AG04449 (cell line): ENCODE measurements around the gene ZNF496.

Experiments
- CTCF ChIA-PET: fragments of 350-600 bp; formaldehyde crosslinking; extraction: SDS; loops from one replicate; lab custom pipeline; 2021; ENCODE audit warnings: antibody characterized with exemption; lab: Yijun Ruan, JAX
- POLR2A ChIA-PET: fragments of 400-600, 350-600 bp; formaldehyde crosslinking; extraction: SDS; loops from one replicate; lab custom pipeline; 2020; ENCODE audit warnings: antibody characterized with exemption, inconsistent platforms; lab: Yijun Ruan, JAX
- DNase-seq: peaks from one replicate; pipeline ENCODE4 v3.0.0-alpha.2; 2010; ENCODE audit warnings: low read depth, low spot score
- H3K4me3 ChIP-seq: 2 replicates; pipeline ENCODE4 v1.5.1; 2011; ENCODE audit warnings: low read depth, mild to moderate bottlenecking, control low read depth, low read length
- TF ChIP-seq, protein P1 (sequence below): IDR thresholded peaks from one replicate; pipeline ENCODE4 v1.5.1; 2011; ENCODE audit warnings: mild to moderate bottlenecking, moderate library complexity, low read length, control low read depth, inconsistent platforms; ENCODE audit not compliant: insufficient read depth; ENCODE audit errors: missing control alignments

The ZNF496 gene

DNA sequence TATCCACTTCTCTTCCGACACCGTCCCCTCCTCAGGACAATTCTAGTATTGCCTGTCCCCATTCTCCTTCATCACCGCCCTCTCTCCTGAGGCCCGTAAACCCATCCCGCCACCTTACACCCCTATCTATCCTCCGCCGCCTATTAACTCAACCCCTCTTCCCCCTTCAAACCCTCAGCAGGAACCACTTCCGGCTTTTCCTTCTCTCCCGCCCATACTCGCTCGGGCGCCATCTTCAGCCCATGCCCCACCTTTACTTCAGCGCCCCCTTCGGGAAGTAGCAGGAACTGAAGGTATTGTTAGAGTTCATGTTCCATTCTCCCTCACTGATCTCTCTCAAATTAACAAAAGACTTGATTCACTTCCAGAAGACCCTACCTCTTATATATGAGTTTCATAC, 44.2 kb downstream of the ZNF496 start:
- ChIA-PET CTCF (no interaction called here), POLR2A (no interaction called here)
- TF ChIP-seq, protein P1, sequence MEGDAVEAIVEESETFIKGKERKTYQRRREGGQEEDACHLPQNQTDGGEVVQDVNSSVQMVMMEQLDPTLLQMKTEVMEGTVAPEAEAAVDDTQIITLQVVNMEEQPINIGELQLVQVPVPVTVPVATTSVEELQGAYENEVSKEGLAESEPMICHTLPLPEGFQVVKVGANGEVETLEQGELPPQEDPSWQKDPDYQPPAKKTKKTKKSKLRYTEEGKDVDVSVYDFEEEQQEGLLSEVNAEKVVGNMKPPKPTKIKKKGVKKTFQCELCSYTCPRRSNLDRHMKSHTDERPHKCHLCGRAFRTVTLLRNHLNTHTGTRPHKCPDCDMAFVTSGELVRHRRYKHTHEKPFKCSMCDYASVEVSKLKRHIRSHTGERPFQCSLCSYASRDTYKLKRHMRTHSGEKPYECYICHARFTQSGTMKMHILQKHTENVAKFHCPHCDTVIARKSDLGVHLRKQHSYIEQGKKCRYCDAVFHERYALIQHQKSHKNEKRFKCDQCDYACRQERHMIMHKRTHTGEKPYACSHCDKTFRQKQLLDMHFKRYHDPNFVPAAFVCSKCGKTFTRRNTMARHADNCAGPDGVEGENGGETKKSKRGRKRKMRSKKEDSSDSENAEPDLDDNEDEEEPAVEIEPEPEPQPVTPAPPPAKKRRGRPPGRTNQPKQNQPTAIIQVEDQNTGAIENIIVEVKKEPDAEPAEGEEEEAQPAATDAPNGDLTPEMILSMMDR, result no peak
- no peak overlapping the region for H3K4me3 ChIP-seq
- no peak for DNase-seq

DNA sequence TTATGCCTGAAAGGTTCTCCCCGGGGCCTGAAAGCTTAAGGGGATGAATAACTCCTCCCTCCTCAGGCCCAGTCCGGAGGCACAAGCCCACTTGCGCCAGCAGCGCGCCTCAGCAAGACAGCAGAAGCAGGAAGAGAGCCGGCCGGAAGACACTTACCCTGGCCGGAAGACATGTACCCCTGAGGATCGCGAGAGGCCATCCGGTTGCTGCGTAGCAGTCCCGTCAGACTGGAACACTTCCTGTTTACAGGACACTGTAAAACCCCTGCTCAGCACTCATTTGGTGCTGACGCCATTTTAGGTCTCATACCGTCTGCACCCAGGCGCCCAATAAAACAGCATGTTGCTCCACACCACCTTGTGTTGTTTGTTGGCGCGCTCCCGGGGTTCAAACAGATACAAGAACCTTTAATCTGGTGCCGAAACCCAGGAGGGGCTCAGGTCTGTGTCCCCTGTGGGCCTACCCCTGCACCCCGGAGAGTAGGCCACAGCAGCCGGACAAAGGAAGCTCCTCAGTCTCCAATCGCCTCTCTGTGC, 45.5 kb downstream of the ZNF496 start:
- ChIA-PET CTCF (no interaction called here), POLR2A (no interaction called here)
- DNase-seq, result no peak
- TF ChIP-seq, protein P1, result no peak
- no peak overlapping the region for H3K4me3 ChIP-seq

DNA sequence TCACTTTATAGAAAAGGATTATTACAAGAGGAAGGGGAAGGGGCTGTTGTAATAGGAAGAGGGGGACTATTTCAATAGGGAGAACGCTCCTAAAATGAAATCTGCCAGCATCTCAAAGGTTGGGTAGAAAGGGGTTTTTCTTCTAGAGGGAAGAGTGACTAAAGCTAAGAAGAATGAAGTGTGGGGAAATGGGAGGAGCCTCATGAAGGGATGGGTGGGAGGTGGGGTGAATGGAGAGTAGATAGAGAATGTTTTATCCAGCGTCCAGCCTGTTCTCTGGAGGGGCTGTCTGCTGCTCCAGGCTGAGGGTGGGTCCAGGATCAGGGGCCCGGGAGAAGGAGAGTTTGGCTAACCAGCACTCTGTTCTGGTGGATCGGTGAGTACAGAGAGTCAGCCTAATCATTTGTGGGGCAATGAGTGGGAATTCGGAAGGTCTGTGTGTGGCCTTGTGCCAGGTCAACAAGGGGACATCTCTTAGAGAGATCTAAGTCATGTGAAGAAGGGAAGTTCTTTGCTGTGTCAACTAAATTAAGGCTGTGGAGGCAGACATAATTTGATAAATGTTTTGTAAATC, 50.6 kb downstream of the ZNF496 start:
- ChIA-PET CTCF (no interaction called here), POLR2A (no interaction called here)
- no peak overlapping the region for H3K4me3 ChIP-seq
- TF ChIP-seq, protein P1, result no peak
- DNase-seq, result no peak

DNA sequence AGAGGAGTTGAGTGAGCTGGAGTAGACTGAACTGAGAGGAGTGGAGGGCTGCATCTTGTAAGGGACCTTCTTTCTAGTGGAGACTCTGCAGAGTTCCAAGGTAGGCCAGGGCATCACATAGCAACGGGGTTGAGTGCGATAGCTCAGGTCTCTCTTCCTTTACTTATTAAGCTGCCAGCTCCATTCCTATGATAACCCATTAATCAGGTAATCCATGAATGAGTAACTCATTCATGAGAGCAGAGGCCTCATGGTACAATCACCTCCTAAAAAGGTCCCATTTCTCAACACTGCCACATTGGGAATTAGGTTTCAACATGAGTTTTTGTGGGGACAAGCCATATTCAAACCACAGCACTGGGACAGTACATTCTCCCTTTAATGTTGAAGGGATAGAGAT, 54.5 kb downstream of the ZNF496 start:
- POLR2A ChIA-PET, result no interaction called here
- no peak for DNase-seq
- CTCF ChIA-PET, result no interaction called here
- H3K4me3 ChIP-seq, result no peak overlapping the region
- TF ChIP-seq, protein P1, result no peak

DNA sequence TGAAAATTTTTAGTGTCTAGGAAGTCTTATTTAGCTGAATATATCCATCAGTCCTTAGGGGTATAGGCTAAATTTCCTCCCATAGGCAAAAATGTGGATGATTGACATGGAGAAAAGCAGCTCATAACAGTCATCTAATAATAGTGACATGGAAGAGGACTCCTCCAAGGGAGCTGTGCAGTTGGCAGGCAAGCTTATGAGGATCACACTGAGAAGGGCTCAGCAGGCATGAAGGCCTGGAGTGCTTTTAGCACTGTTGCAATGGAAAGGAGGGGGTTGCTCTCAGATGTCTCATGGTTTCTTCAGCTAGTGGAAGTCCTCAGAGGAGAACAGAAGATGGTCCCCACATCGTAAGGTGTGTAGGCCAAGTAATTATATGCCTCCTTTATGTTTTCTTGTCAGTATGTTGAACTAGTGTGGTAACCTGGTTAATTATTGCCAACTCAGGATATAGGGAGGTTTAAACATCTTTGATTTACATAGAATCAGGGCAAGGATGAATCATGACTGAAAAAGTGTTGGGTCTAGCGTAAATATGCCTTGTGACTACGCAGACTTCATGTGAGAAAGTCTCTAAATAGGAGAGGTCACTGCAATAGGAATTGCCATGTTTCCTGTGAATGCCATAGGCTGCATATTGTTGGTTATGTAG, 56.9 kb downstream of the ZNF496 start:
- no peak overlapping the region for H3K4me3 ChIP-seq
- ChIA-PET POLR2A (no interaction called here), CTCF (no interaction called here)
- TF ChIP-seq, protein P1, result no peak
- no peak for DNase-seq

DNA sequence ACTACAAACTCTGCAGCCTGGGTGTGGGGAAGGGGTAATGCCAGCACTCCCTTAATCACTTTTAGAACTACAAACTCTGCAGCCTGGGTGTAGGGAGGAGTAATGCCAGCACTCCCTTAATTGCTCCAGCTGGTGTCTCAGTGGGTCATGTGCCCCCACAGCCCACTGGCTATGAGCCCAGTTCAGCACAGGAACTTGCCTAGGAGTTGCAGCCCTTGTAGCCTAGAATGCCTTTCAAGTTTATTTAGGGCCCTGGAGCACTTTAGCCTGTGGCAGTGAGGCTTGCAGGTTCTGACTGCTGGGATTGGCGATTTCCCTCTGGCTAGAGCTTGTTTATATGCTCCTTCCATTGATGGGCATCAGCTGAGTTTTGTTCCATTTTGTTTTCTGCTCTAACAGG, 58.7 kb downstream of the ZNF496 start:
- CTCF ChIA-PET, result no interaction called here
- DNase-seq, result no peak
- H3K4me3 ChIP-seq, result no peak overlapping the region
- POLR2A ChIA-PET, result no interaction called here
- TF ChIP-seq, protein P1, result no peak
